AG10803 (cell line): ENCODE data around the gene TACR1.

Source experiments
- DNase-seq: peaks from one replicate; pipeline ENCODE4 v3.0.0; 2010; ENCODE audit warnings: low read depth
- H3K4me3 ChIP-seq: 2 replicates; pipeline ENCODE4 v1.5.1; 2011; ENCODE audit warnings: mild to moderate bottlenecking, low read length, control low read depth
- CTCF ChIP-seq: conservative IDR thresholded peaks from 2 replicates; pipeline ENCODE4 v1.5.1; 2011; ENCODE audit warnings: mild to moderate bottlenecking, low read length, control low read depth, inconsistent platforms

TACR1 gene

GRCh38 chr2:75074228-75074627 is 125.1 kb downstream of the TACR1 start:
- no peak overlapping the region for H3K4me3 ChIP-seq
- DNase-seq = no peak
- TF ChIP-seq CTCF = no peak

GRCh38 chr2:75071766-75072165 is 127.6 kb downstream of the TACR1 start:
- no peak overlapping the region for H3K4me3 ChIP-seq
- no peak for TF ChIP-seq CTCF
- no peak for DNase-seq

GRCh38 chr2:75068546-75068945 is 130.8 kb downstream of the TACR1 start:
- TF ChIP-seq CTCF = no peak
- DNase-seq = no peak
- no peak overlapping the region for H3K4me3 ChIP-seq

- no peak for DNase-seq
- no peak overlapping the region for H3K4me3 ChIP-seq
- no peak for TF ChIP-seq CTCF
Measured at GRCh38 chr2:75067506-75067905, 131.8 kb downstream of the TACR1 start.

- no peak for DNase-seq
- H3K4me3 ChIP-seq = no peak overlapping the region
- TF ChIP-seq CTCF = no peak
Measured at GRCh38 chr2:75066121-75066902, 133.0 kb downstream of the TACR1 start.

- no peak overlapping the region for H3K4me3 ChIP-seq
- DNase-seq = peak; percentile 33
- TF ChIP-seq CTCF = no peak
Measured at GRCh38 chr2:75065402-75066008, 133.8 kb downstream of the TACR1 start.

GRCh38 chr2:75064691-75065396 is 134.5 kb downstream of the TACR1 start:
- H3K4me3 ChIP-seq = no peak overlapping the region
- peak; percentile 70 for TF ChIP-seq CTCF
- DNase-seq = peak; percentile 29
